Measurements from ENCODE around the gene IGDCC3. TPM values are rescaled to one million over a fixed set of nuclear protein-coding genes. Genes with fewer than 3 reads are reported as not detected.
A peak's percentile ranks its signal among the peaks of the same experiment; 100 is the strongest.

The IGDCC3 gene
- total and polyA plus RNA-seq, 2 of the 8 experiments (the other 6 are each of a cell fraction or from before 2014, with no cell fraction given) = 26.8 to 45.7 TPM

DNA sequence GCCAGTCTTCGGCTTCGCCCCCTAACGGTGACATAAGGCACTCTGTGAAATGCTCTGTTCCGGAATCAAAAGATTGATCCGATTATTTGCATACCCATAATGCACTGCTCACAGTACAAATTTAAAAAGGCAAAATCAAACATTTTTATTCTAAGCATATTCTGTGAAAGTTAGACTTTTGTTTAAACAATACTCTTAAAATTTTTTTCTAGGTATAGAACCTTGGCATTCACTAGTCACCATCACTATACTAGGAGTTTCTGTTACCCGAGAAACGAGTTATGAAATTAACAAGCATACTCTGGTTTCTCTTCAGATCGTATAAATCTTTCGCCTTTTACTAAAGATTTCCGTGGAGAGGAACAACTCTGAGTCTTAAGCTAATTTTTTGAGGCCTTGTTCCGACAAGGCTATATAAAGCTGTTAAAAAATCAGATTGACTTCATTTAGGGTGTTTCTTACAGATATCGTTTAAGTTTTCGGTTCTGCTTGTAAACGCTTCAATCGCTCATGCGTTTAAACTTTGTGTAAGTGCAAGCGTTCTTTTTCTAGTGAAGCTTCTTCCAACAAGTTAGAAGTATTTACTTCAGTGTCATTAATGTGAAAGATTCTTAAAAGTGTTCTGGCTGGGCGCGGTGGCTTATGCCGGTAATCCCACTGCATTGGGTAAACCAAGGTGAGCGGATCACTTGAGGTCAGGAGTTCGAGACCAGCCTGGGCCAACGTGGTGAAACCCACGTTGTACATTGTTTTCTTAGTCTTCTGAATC lies 73.2 kb downstream of the IGDCC3 start, which contains the start of gene RNU5B-1 (continued):
- TF ChIP-seq, protein P1, sequence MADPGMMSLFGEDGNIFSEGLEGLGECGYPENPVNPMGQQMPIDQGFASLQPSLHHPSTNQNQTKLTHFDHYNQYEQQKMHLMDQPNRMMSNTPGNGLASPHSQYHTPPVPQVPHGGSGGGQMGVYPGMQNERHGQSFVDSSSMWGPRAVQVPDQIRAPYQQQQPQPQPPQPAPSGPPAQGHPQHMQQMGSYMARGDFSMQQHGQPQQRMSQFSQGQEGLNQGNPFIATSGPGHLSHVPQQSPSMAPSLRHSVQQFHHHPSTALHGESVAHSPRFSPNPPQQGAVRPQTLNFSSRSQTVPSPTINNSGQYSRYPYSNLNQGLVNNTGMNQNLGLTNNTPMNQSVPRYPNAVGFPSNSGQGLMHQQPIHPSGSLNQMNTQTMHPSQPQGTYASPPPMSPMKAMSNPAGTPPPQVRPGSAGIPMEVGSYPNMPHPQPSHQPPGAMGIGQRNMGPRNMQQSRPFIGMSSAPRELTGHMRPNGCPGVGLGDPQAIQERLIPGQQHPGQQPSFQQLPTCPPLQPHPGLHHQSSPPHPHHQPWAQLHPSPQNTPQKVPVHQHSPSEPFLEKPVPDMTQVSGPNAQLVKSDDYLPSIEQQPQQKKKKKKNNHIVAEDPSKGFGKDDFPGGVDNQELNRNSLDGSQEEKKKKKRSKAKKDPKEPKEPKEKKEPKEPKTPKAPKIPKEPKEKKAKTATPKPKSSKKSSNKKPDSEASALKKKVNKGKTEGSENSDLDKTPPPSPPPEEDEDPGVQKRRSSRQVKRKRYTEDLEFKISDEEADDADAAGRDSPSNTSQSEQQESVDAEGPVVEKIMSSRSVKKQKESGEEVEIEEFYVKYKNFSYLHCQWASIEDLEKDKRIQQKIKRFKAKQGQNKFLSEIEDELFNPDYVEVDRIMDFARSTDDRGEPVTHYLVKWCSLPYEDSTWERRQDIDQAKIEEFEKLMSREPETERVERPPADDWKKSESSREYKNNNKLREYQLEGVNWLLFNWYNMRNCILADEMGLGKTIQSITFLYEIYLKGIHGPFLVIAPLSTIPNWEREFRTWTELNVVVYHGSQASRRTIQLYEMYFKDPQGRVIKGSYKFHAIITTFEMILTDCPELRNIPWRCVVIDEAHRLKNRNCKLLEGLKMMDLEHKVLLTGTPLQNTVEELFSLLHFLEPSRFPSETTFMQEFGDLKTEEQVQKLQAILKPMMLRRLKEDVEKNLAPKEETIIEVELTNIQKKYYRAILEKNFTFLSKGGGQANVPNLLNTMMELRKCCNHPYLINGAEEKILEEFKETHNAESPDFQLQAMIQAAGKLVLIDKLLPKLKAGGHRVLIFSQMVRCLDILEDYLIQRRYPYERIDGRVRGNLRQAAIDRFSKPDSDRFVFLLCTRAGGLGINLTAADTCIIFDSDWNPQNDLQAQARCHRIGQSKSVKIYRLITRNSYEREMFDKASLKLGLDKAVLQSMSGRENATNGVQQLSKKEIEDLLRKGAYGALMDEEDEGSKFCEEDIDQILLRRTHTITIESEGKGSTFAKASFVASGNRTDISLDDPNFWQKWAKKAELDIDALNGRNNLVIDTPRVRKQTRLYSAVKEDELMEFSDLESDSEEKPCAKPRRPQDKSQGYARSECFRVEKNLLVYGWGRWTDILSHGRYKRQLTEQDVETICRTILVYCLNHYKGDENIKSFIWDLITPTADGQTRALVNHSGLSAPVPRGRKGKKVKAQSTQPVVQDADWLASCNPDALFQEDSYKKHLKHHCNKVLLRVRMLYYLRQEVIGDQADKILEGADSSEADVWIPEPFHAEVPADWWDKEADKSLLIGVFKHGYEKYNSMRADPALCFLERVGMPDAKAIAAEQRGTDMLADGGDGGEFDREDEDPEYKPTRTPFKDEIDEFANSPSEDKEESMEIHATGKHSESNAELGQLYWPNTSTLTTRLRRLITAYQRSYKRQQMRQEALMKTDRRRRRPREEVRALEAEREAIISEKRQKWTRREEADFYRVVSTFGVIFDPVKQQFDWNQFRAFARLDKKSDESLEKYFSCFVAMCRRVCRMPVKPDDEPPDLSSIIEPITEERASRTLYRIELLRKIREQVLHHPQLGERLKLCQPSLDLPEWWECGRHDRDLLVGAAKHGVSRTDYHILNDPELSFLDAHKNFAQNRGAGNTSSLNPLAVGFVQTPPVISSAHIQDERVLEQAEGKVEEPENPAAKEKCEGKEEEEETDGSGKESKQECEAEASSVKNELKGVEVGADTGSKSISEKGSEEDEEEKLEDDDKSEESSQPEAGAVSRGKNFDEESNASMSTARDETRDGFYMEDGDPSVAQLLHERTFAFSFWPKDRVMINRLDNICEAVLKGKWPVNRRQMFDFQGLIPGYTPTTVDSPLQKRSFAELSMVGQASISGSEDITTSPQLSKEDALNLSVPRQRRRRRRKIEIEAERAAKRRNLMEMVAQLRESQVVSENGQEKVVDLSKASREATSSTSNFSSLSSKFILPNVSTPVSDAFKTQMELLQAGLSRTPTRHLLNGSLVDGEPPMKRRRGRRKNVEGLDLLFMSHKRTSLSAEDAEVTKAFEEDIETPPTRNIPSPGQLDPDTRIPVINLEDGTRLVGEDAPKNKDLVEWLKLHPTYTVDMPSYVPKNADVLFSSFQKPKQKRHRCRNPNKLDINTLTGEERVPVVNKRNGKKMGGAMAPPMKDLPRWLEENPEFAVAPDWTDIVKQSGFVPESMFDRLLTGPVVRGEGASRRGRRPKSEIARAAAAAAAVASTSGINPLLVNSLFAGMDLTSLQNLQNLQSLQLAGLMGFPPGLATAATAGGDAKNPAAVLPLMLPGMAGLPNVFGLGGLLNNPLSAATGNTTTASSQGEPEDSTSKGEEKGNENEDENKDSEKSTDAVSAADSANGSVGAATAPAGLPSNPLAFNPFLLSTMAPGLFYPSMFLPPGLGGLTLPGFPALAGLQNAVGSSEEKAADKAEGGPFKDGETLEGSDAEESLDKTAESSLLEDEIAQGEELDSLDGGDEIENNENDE (IDR thresholded peaks at IDR 0.05; ENCODE audit: insufficient replicate concordance, low read length) = peak; percentile 96
- TF ChIP-seq, protein P2, sequence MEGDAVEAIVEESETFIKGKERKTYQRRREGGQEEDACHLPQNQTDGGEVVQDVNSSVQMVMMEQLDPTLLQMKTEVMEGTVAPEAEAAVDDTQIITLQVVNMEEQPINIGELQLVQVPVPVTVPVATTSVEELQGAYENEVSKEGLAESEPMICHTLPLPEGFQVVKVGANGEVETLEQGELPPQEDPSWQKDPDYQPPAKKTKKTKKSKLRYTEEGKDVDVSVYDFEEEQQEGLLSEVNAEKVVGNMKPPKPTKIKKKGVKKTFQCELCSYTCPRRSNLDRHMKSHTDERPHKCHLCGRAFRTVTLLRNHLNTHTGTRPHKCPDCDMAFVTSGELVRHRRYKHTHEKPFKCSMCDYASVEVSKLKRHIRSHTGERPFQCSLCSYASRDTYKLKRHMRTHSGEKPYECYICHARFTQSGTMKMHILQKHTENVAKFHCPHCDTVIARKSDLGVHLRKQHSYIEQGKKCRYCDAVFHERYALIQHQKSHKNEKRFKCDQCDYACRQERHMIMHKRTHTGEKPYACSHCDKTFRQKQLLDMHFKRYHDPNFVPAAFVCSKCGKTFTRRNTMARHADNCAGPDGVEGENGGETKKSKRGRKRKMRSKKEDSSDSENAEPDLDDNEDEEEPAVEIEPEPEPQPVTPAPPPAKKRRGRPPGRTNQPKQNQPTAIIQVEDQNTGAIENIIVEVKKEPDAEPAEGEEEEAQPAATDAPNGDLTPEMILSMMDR (IDR thresholded peaks at IDR 0.05; ENCODE audit: control extremely low read depth in 1 of 3, insufficient read depth in 1 of 3, low read depth in 1 of 3, low read length in 3 of 3) = peak; percentile 61 to 80 (median 73)
- no peak for TF ChIP-seq YY1 (IDR thresholded peaks at IDR 0.05; ENCODE audit: low read depth, low read length)
- no peak for TF ChIP-seq BACH1 (IDR thresholded peaks at IDR 0.05; ENCODE audit: low read length)
- 0 out of 2 replicates have a peak, but pooled peaks have one; percentile 24 for TF ChIP-seq CREB1 (IDR thresholded peaks at IDR 0.05)
- no peak for TF ChIP-seq MAFK (IDR thresholded peaks at IDR 0.05; ENCODE audit: low read depth, low read length)
- no peak for TF ChIP-seq SUZ12 (IDR thresholded peaks at IDR 0.05; ENCODE audit: low read length)

All from H1 (cell line).